ENCODE measurements around the gene IL15RA.

- TF ChIP-seq, protein P1, sequence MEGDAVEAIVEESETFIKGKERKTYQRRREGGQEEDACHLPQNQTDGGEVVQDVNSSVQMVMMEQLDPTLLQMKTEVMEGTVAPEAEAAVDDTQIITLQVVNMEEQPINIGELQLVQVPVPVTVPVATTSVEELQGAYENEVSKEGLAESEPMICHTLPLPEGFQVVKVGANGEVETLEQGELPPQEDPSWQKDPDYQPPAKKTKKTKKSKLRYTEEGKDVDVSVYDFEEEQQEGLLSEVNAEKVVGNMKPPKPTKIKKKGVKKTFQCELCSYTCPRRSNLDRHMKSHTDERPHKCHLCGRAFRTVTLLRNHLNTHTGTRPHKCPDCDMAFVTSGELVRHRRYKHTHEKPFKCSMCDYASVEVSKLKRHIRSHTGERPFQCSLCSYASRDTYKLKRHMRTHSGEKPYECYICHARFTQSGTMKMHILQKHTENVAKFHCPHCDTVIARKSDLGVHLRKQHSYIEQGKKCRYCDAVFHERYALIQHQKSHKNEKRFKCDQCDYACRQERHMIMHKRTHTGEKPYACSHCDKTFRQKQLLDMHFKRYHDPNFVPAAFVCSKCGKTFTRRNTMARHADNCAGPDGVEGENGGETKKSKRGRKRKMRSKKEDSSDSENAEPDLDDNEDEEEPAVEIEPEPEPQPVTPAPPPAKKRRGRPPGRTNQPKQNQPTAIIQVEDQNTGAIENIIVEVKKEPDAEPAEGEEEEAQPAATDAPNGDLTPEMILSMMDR (IDR thresholded peaks at IDR 0.05): no peak
- TF ChIP-seq POLR2A (IDR thresholded peaks at IDR 0.05): no peak
Measured at GRCh38 chr10:5906651-5907050, 70.7 kb downstream of the IL15RA start.

All from adrenal gland (tissue), 5 donors.